ENCODE measurements around the gene MYO3A. TPM values are rescaled to one million over a fixed set of nuclear protein-coding genes. Genes with fewer than 3 reads are reported as not detected.

The MYO3A gene
- total RNA-seq, 4 donors from 2014 or later, result 0.17 to 0.19 TPM; not detected in 2

DNA sequence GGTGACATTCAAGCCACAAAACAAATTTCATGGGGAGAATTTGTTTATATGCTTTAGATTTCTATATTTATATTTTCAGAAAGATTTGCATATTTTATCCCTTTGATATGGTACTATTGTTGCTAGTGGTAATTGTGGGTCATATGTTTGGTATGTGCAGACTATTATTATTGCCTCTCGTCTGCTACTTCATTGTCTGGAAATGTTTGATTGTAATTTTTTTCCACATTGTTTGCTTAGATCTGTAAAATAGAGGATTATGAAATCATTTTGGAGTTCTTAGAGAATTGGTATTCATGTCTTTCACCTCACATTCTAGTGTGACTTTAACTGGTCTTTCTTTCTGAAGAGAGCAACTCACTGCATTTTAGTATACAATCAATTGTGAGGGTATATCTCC lies 44.7 kb downstream of the MYO3A start:
- TF ChIP-seq, protein P1, sequence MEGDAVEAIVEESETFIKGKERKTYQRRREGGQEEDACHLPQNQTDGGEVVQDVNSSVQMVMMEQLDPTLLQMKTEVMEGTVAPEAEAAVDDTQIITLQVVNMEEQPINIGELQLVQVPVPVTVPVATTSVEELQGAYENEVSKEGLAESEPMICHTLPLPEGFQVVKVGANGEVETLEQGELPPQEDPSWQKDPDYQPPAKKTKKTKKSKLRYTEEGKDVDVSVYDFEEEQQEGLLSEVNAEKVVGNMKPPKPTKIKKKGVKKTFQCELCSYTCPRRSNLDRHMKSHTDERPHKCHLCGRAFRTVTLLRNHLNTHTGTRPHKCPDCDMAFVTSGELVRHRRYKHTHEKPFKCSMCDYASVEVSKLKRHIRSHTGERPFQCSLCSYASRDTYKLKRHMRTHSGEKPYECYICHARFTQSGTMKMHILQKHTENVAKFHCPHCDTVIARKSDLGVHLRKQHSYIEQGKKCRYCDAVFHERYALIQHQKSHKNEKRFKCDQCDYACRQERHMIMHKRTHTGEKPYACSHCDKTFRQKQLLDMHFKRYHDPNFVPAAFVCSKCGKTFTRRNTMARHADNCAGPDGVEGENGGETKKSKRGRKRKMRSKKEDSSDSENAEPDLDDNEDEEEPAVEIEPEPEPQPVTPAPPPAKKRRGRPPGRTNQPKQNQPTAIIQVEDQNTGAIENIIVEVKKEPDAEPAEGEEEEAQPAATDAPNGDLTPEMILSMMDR (IDR thresholded peaks at IDR 0.05; ENCODE audit: low read depth), result no peak

- TF ChIP-seq, protein P1 (IDR thresholded peaks at IDR 0.05; ENCODE audit: low read depth), result no peak
Measured at GRCh38 chr10:25982107-25982506, 48.1 kb downstream of the MYO3A start.

GRCh38 chr10:25988583-25988982 lies 54.6 kb downstream of the MYO3A start:
- TF ChIP-seq, protein P1 (IDR thresholded peaks at IDR 0.05; ENCODE audit: low read depth), result no peak

DNA sequence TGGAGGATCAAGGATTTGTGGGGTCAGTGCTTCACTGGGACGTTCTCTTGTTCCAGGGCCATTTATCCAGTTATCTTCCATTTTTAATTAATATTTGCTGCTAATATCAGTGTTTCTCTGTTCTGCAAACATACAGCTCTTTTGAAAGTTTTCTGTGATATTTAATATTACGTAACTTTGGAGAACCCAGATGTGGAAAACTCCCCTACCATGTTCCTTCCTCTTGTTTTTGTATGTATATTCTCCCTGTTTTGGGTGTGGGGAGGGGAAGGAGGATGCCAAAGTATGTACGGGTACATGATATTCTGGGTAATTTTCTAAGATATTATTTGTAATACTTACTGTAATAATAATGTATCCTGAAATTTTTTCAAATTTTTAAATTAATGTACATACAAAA lies 55.9 kb downstream of the MYO3A start:
- TF ChIP-seq, protein P1 (IDR thresholded peaks at IDR 0.05; ENCODE audit: low read depth), result no peak

- TF ChIP-seq, protein P1 (IDR thresholded peaks at IDR 0.05; ENCODE audit: low read depth), result no peak
Measured at GRCh38 chr10:25999295-25999981, 65.4 kb downstream of the MYO3A start.

GRCh38 chr10:26000971-26001370 lies 66.9 kb downstream of the MYO3A start:
- TF ChIP-seq, protein P1 (IDR thresholded peaks at IDR 0.05; ENCODE audit: low read depth), result no peak

DNA sequence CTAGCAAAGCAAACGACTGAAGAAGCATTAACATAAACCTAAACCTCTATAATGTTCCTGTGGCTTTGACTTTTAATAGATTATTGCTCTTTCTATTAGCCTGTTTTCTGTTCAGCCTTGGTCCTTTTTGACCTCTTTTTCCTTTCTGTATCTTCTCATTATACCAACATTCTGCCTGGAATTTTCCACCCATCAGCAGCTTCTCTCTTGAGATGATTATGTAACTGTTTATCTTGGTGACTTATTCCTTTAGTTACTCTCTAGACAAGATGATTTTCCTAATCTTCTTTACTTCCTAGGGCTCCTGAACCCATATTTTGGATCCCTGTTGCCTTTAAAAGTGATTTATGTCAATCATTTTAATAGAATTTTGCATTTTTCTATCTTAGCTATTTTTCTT lies 81.1 kb downstream of the MYO3A start:
- TF ChIP-seq, protein P1 (IDR thresholded peaks at IDR 0.05; ENCODE audit: low read depth), result no peak

Data from subcutaneous adipose tissue (tissue), 4 donors.